SK-N-SH treated with all-trans-retinoic acid at 6 μM for 48 hours (cell line): ENCODE data around the gene GPR153.

Source experiments
- ATAC-seq: fragments of 200-7000 bp; cut with Tn5 transposase; 3 replicates; pipeline ENCODE4 v1.9.1; 2020; ENCODE audit warnings: mild to moderate bottlenecking, moderate library complexity
- BACH2 ChIP-seq: fragments of 250-450 bp; sonication (Bioruptor Pico); IDR thresholded peaks from 2 replicates; pipeline ENCODE4 v1.9.0; 2021; ENCODE audit warnings: mild to moderate bottlenecking, borderline replicate concordance
- CREB5 ChIP-seq: fragments of 250-450 bp; sonication (Bioruptor Pico); IDR thresholded peaks from 2 replicates; pipeline ENCODE4 v1.5.1; 2020; ENCODE audit warnings: low read depth, mild to moderate bottlenecking, moderate library complexity
- CSDC2 ChIP-seq: fragments of 250-450 bp; sonication (Bioruptor Pico); IDR thresholded peaks from 2 replicates; pipeline ENCODE4 v1.5.0; 2020; ENCODE audit warnings: mild to moderate bottlenecking, moderate library complexity
- CSRNP3 ChIP-seq: fragments of 250-450 bp; sonication (Bioruptor Pico); IDR thresholded peaks from 2 replicates; pipeline ENCODE4 v1.5.1; 2021; ENCODE audit warnings: mild to moderate bottlenecking, moderate library complexity
- ESRRG ChIP-seq: fragments of 250-450 bp; sonication (Bioruptor Pico); IDR thresholded peaks from 2 replicates; pipeline ENCODE4 v1.6.1; 2021; ENCODE audit warnings: mild to moderate bottlenecking
- GLIS3 ChIP-seq: fragments of 250-450 bp; sonication (Bioruptor Pico); IDR thresholded peaks from 2 replicates; pipeline ENCODE4 v1.5.0; 2020; ENCODE audit warnings: mild to moderate bottlenecking, moderate library complexity
- ISL1 ChIP-seq: fragments of 250-450 bp; sonication (Bioruptor Pico); IDR thresholded peaks from 2 replicates; pipeline ENCODE4 v2.1.2; 2022; ENCODE audit warnings: mild to moderate bottlenecking, moderate library complexity
- OSR1 ChIP-seq: fragments of 250-450 bp; sonication (Bioruptor Pico); IDR thresholded peaks from 2 replicates; pipeline ENCODE4 v1.8.0; 2022; ENCODE audit warnings: moderate library complexity, mild to moderate bottlenecking, inconsistent platforms
- POU6F1 ChIP-seq: fragments of 250-450 bp; sonication (Bioruptor Pico); IDR thresholded peaks from 2 replicates; pipeline ENCODE4 v1.8.0; 2021; ENCODE audit warnings: low read depth, mild to moderate bottlenecking, moderate library complexity, borderline replicate concordance
- PPARA ChIP-seq: fragments of 250-450 bp; sonication (Bioruptor Pico); IDR thresholded peaks from 2 replicates; pipeline ENCODE4 v1.5.0; 2020; ENCODE audit warnings: mild to moderate bottlenecking, borderline replicate concordance
- SNAI2 ChIP-seq: fragments of 250-450 bp; sonication (Bioruptor Pico); IDR thresholded peaks from 2 replicates; pipeline ENCODE4 v1.5.0; 2020; ENCODE audit warnings: mild to moderate bottlenecking, moderate library complexity
- TCF4 ChIP-seq: fragments of 250-450 bp; sonication (Bioruptor Pico); IDR thresholded peaks from 2 replicates; pipeline ENCODE4 v1.8.0; 2021; ENCODE audit warnings: mild to moderate bottlenecking, moderate library complexity, borderline replicate concordance
- ZFP3 ChIP-seq: fragments of 250-450 bp; sonication (Bioruptor Pico); IDR thresholded peaks from 2 replicates; pipeline ENCODE4 v1.5.0; 2020; ENCODE audit warnings: mild to moderate bottlenecking, moderate library complexity
- ZNF565 ChIP-seq: fragments of 450-650 bp; formaldehyde crosslinking; conservative IDR thresholded peaks from 2 replicates; pipeline ENCODE4 v1.5.0; 2020; ENCODE audit warnings: low read depth, mild to moderate bottlenecking, moderate library complexity
- ZNF8 ChIP-seq: fragments of 450-650 bp; formaldehyde crosslinking; IDR thresholded peaks from 2 replicates; pipeline ENCODE4 v1.5.0; 2020; ENCODE audit warnings: mild to moderate bottlenecking, moderate library complexity
- TF ChIP-seq, protein P1 (sequence below): fragments of 250-450 bp; sonication (Bioruptor Pico); IDR thresholded peaks from 2 replicates; pipeline ENCODE4 v1.8.0; 2020; ENCODE audit warnings: mild to moderate bottlenecking, moderate library complexity, borderline replicate concordance
- TF ChIP-seq, protein P2 (sequence below): fragments of 250-450 bp; sonication (Bioruptor Pico); IDR thresholded peaks from 2 replicates; pipeline ENCODE4 v1.5.0; 2020; ENCODE audit warnings: mild to moderate bottlenecking, moderate library complexity

Gene GPR153

GRCh38 chr1:6278263-6278662 is 17.4 kb upstream of the GPR153 start:
- no peak for ATAC-seq
- TF ChIP-seq CSDC2 (CRISPR knock-in tag) (no peak), CREB5 (CRISPR knock-in tag) (no peak), CSRNP3 (no peak), POU6F1 (CRISPR knock-in tag) (no peak)
- TF ChIP-seq, protein P1, sequence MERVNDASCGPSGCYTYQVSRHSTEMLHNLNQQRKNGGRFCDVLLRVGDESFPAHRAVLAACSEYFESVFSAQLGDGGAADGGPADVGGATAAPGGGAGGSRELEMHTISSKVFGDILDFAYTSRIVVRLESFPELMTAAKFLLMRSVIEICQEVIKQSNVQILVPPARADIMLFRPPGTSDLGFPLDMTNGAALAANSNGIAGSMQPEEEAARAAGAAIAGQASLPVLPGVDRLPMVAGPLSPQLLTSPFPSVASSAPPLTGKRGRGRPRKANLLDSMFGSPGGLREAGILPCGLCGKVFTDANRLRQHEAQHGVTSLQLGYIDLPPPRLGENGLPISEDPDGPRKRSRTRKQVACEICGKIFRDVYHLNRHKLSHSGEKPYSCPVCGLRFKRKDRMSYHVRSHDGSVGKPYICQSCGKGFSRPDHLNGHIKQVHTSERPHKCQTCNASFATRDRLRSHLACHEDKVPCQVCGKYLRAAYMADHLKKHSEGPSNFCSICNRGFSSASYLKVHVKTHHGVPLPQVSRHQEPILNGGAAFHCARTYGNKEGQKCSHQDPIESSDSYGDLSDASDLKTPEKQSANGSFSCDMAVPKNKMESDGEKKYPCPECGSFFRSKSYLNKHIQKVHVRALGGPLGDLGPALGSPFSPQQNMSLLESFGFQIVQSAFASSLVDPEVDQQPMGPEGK (CRISPR knock-in tag), result no peak

GRCh38 chr1:6276811-6277555 is 16.1 kb upstream of the GPR153 start:
- TF ChIP-seq BACH2 (CRISPR knock-in tag) (no peak), ISL1 (CRISPR knock-in tag) (no peak)
- TF ChIP-seq, protein P2, sequence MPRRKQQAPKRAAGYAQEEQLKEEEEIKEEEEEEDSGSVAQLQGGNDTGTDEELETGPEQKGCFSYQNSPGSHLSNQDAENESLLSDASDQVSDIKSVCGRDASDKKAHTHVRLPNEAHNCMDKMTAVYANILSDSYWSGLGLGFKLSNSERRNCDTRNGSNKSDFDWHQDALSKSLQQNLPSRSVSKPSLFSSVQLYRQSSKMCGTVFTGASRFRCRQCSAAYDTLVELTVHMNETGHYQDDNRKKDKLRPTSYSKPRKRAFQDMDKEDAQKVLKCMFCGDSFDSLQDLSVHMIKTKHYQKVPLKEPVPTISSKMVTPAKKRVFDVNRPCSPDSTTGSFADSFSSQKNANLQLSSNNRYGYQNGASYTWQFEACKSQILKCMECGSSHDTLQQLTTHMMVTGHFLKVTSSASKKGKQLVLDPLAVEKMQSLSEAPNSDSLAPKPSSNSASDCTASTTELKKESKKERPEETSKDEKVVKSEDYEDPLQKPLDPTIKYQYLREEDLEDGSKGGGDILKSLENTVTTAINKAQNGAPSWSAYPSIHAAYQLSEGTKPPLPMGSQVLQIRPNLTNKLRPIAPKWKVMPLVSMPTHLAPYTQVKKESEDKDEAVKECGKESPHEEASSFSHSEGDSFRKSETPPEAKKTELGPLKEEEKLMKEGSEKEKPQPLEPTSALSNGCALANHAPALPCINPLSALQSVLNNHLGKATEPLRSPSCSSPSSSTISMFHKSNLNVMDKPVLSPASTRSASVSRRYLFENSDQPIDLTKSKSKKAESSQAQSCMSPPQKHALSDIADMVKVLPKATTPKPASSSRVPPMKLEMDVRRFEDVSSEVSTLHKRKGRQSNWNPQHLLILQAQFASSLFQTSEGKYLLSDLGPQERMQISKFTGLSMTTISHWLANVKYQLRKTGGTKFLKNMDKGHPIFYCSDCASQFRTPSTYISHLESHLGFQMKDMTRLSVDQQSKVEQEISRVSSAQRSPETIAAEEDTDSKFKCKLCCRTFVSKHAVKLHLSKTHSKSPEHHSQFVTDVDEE (CRISPR knock-in tag), result no peak
- TF ChIP-seq, all 23 proteins: peak for 0
- no peak for ATAC-seq

GRCh38 chr1:6275826-6276782 is 15.2 kb upstream of the GPR153 start:
- ATAC-seq, result no peak
- TF ChIP-seq OSR1 (CRISPR knock-in tag), result no peak
- TF ChIP-seq SNAI2 (CRISPR knock-in tag), result no peak
- TF ChIP-seq, protein P1 (CRISPR knock-in tag), result no peak
- no peak for TF ChIP-seq POU6F1 (CRISPR knock-in tag)
- TF ChIP-seq TCF4 (CRISPR knock-in tag), result no peak
- no peak for TF ChIP-seq ZNF565 (CRISPR knock-in tag)
- TF ChIP-seq GLIS3, result no peak
- TF ChIP-seq PPARA (CRISPR knock-in tag), result no peak
- TF ChIP-seq CSRNP3, result no peak
- TF ChIP-seq ESRRG (CRISPR knock-in tag), result no peak
- no peak for TF ChIP-seq ZFP3
- TF ChIP-seq ZNF8 (CRISPR knock-in tag), result no peak
- TF ChIP-seq BACH2 (CRISPR knock-in tag), result no peak
